H1 (cell line): ENCODE data around the gene TNS4.

ENCODE experiments used
- CHD2 ChIP-seq: IDR thresholded peaks from 2 replicates; pipeline ENCODE4 v1.6.1; 2012; ENCODE audit warnings: low read length, improper control_type of control experiment
- CHD7 ChIP-seq: fragments of 300-600 bp; sonication (generic); IDR thresholded peaks from 2 replicates; pipeline ENCODE4 v1.7.1; 2012; ENCODE audit warnings: low read length, moderate library complexity, mild to moderate bottlenecking, inconsistent platforms; ENCODE audit not compliant: insufficient replicate concordance
- EP300 ChIP-seq, 2 experiments: IDR thresholded peaks; 1 replicate in 1 of 2; 2 replicates in 1 of 2; pipeline ENCODE4 v1.6.1; 2011 to 2012; ENCODE audit warnings: low read depth in 2 of 2, low read length in 2 of 2, mild to moderate bottlenecking in 2 of 2, borderline replicate concordance in 1 of 2, inconsistent platforms in 1 of 2, moderate library complexity in 1 of 2
- EZH2 ChIP-seq: fragments of 200-600 bp; sonication (generic); IDR thresholded peaks from 2 replicates; pipeline ENCODE4 v1.7.1; 2012; ENCODE audit warnings: low read depth, mild to moderate bottlenecking, moderate library complexity, low read length, inconsistent platforms; ENCODE audit not compliant: severe bottlenecking

- TF ChIP-seq EZH2 (no peak), EP300 (IDR thresholded peaks at IDR 0.05; ENCODE audit: borderline replicate concordance in 1 of 2, low read depth in 2 of 2, low read length in 2 of 2) (no peak), CHD7 (no peak), CHD2 (no peak)
Measured at GRCh38 chr17:40515491-40516041, 14.1 kb upstream of the TNS4 start.
